Hepatocyte (in vitro differentiated cells): ENCODE measurements around the gene NRARP. TPM values are rescaled to one million over a fixed set of nuclear protein-coding genes. Genes with fewer than 3 reads are reported as not detected.

ENCODE experiments used
- DNase-seq: peaks from one replicate; pipeline ENCODE4 v3.0.0-alpha.2; 2016; ENCODE audit warnings: low spot score
- H2AFZ ChIP-seq: fragments of 200-600 bp; sonication (generic); 2 replicates; pipeline ENCODE4 v1.6.0; 2016; ENCODE audit warnings: antibody characterized with exemption, mild to moderate bottlenecking
- H3K27ac ChIP-seq: fragments of 200-600 bp; sonication (generic); 2 replicates; pipeline ENCODE4 v1.5.1; 2016; ENCODE audit warnings: mild to moderate bottlenecking
- H3K27me3 ChIP-seq: fragments of 200-600 bp; sonication (generic); 2 replicates; pipeline ENCODE4 v1.6.1; 2016
- H3K36me3 ChIP-seq: fragments of 200-600 bp; sonication (generic); replicated peaks from 2 replicates; pipeline ENCODE4 v1.5.1; 2016; ENCODE audit warnings: low read depth; ENCODE audit not compliant: insufficient read depth
- H3K4me1 ChIP-seq: fragments of 200-600 bp; sonication (generic); 2 replicates; pipeline ENCODE4 v1.5.1; 2016; ENCODE audit warnings: mild to moderate bottlenecking, moderate library complexity; ENCODE audit not compliant: insufficient read depth
- H3K4me2 ChIP-seq: fragments of 200-600 bp; sonication (generic); 2 replicates; pipeline ENCODE4 v1.6.0; 2016
- H3K4me3 ChIP-seq: fragments of 200-600 bp; sonication (generic); 2 replicates; pipeline ENCODE4 v1.5.1; 2016; ENCODE audit warnings: mild to moderate bottlenecking
- H3K79me2 ChIP-seq: fragments of 200-600 bp; sonication (generic); 2 replicates; pipeline ENCODE4 v1.6.0; 2017; ENCODE audit warnings: mild to moderate bottlenecking
- H3K9me2 ChIP-seq: fragments of 200-600 bp; sonication (generic); replicated peaks from 2 replicates; pipeline ENCODE4 v1.6.0; 2017; ENCODE audit warnings: mild to moderate bottlenecking; ENCODE audit not compliant: insufficient read depth
- H3K9me3 ChIP-seq: fragments of 200-600 bp; sonication (generic); 2 replicates; pipeline ENCODE4 v1.5.1; 2016; ENCODE audit warnings: low read depth, mild to moderate bottlenecking
- H4K20me1 ChIP-seq: fragments of 200-600 bp; sonication (generic); 2 replicates; pipeline ENCODE4 v1.6.0; 2016; ENCODE audit warnings: mild to moderate bottlenecking; ENCODE audit not compliant: insufficient read depth, poor library complexity, severe bottlenecking
- EZH2 ChIP-seq: fragments of 200-600 bp; sonication (generic); IDR thresholded peaks from 2 replicates; pipeline ENCODE4 v1.6.1; 2016; ENCODE audit warnings: antibody characterized with exemption, mild to moderate bottlenecking, borderline replicate concordance
- EZH2phosphoT487 ChIP-seq: fragments of 200-600 bp; sonication (generic); IDR thresholded peaks from one replicate; pipeline ENCODE4 v1.6.1; 2018; ENCODE audit warnings: antibody characterized with exemption, mild to moderate bottlenecking, low read depth, moderate library complexity; ENCODE audit not compliant: unreplicated experiment, severe bottlenecking
- WGBS: methylation state at CpG from one replicate; pipeline ENCODE4 v1.1.6; 2016; ENCODE audit warnings: low lambda C conversion rate; ENCODE audit errors: missing lambda C conversion rate; 5-methylcytosine and 5-hydroxymethylcytosine counted together
- polyA plus RNA-seq: library from polyadenylated mRNA; unstranded; fragments of >200 nt; fragmentation: Nextera tagmentation; extraction: Ambion mirVana; gene quantifications from 2 replicates; pipeline ENCODE4 v1.2.1, GENCODE V29; 2016
- total RNA-seq: library from RNA; depleted of rRNA; stranded (reverse); fragments of >200 nt; gene quantifications from 2 replicates; pipeline ENCODE4 v1.2.3, GENCODE V29; 2014
- TF ChIP-seq, protein P1 (sequence below): fragments of 200-600 bp; sonication (generic); IDR thresholded peaks from 2 replicates; pipeline ENCODE4 v1.5.1; 2016; ENCODE audit warnings: antibody characterized with exemption, mild to moderate bottlenecking; ENCODE audit not compliant: poor library complexity

The NRARP gene
- total and polyA plus RNA-seq, 2 experiments from 2014 or later = 5.3 to 18.7 TPM

DNA sequence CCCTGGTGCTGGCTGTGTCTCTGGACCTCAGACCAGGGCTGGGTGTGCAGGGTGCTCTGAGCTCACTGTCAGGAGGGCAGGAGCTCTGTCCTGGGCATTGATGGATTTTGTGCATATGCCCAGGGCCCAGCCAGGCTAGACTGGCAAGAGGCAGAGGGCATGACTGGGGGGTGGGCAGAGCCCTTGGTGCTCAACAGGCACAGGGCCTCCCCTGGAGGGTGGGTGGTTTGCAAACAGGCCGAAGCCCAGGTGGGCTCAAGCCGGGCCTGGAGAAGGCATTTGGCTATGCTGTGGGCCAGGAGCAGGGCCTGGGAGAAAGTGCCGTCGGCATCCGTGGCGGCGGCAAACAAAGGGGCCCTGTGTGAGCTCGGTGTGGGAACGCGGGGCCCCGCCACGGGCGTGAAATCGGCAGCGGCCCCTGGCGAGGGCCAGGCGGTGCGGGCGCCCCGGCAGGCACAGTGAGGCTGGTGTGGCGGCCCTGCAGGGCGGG lies 1.9 kb upstream of the NRARP start:
- no peaks in the 10 kb centered on the region for H3K9me2 ChIP-seq
- H3K27me3 ChIP-seq = no peaks in the 10 kb centered on the region
- no peak for DNase-seq
- H3K9me3 ChIP-seq = no peaks in the 10 kb centered on the region
- WGBS = 94% methylated on average over 17 of the region's 22 CpGs
- H3K4me1 ChIP-seq = peaks cover 30% of the 10 kb centered on the region
- no peaks in the 10 kb centered on the region for H3K36me3 ChIP-seq
- TF ChIP-seq EZH2phosphoT487 (no peak), EZH2 (no peak)
- TF ChIP-seq, protein P1, sequence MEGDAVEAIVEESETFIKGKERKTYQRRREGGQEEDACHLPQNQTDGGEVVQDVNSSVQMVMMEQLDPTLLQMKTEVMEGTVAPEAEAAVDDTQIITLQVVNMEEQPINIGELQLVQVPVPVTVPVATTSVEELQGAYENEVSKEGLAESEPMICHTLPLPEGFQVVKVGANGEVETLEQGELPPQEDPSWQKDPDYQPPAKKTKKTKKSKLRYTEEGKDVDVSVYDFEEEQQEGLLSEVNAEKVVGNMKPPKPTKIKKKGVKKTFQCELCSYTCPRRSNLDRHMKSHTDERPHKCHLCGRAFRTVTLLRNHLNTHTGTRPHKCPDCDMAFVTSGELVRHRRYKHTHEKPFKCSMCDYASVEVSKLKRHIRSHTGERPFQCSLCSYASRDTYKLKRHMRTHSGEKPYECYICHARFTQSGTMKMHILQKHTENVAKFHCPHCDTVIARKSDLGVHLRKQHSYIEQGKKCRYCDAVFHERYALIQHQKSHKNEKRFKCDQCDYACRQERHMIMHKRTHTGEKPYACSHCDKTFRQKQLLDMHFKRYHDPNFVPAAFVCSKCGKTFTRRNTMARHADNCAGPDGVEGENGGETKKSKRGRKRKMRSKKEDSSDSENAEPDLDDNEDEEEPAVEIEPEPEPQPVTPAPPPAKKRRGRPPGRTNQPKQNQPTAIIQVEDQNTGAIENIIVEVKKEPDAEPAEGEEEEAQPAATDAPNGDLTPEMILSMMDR = no peak
- peaks cover 3% of the 10 kb centered on the region for H4K20me1 ChIP-seq
- H3K4me3 ChIP-seq = no peak overlapping the region
- H3K79me2 ChIP-seq = peaks cover 9% of the 10 kb centered on the region
- no peak overlapping the region for H3K4me2 ChIP-seq
- H2AFZ ChIP-seq = no peak overlapping the region
- no peak overlapping the region for H3K27ac ChIP-seq

GRCh38 chr9:137303151-137303892 lies 1.3 kb upstream of the NRARP start:
- peaks cover 33% of the 10 kb centered on the region for H3K4me1 ChIP-seq
- H3K36me3 ChIP-seq = no peaks in the 10 kb centered on the region
- 67% methylated on average over 23 of the region's 23 CpGs for WGBS
- peaks cover 9% of the 10 kb centered on the region for H3K79me2 ChIP-seq
- peak overlapping the region; percentile 73 for H2AFZ ChIP-seq
- H3K4me3 ChIP-seq = no peak overlapping the region
- H3K9me3 ChIP-seq = no peaks in the 10 kb centered on the region
- no peaks in the 10 kb centered on the region for H3K9me2 ChIP-seq
- H3K27me3 ChIP-seq = no peaks in the 10 kb centered on the region
- no peak for DNase-seq
- no peak for TF ChIP-seq EZH2
- no peak for TF ChIP-seq EZH2phosphoT487
- H4K20me1 ChIP-seq = peaks cover 3% of the 10 kb centered on the region
- H3K4me2 ChIP-seq = peak overlapping the region; percentile 98
- H3K27ac ChIP-seq = peak overlapping the region; percentile 79

DNA sequence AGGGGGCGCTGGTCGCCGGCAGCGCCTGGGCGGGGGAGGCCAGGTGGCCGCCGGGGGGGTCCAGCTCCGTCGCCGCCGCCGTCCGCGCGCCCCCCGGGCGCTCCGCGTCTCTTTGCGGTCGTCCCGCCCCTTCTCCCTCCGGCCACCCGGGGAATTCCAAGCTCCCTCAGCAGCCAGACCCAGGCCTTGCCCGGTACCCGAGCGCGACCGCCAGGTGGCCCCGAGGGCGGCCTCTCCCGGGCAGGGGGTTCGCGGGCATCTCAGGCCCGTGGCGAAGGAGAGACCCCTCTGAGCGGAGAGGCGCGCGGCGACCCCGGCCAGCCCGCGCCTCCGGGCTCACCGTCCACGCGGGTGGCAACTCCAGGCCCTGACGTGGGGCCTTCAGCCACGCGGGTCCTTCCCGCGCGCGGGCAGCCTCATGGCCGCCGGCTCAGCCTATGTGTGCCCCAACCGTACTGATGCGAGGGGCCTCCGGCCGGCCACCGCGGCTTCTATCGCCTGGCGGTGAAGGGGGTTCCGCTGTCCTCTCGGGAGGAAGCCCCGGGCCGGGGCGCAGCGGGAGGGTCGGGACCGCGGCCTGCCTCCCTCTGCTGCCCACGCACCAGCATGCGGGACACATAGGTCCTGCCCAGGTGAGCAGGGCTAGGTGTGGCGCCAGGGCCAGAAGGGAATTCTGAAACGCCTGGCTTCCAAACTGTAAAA lies 529 bp upstream of the NRARP start:
- Histone ChIP-seq H3K9me3 (no peaks in the 10 kb centered on the region), H2AFZ (peak overlapping the region; percentile 73), H3K4me1 (peaks cover 38% of the 10 kb centered on the region), H3K9me2 (no peaks in the 10 kb centered on the region), H3K27ac (peak overlapping the region; percentile 79), H3K27me3 (no peaks in the 10 kb centered on the region), H3K36me3 (no peaks in the 10 kb centered on the region), H4K20me1 (peaks cover 3% of the 10 kb centered on the region), H3K4me2 (peak overlapping the region; percentile 98), H3K79me2 (peaks cover 9% of the 10 kb centered on the region), H3K4me3 (peak overlapping the region; percentile 49)
- WGBS = 10% methylated on average over 43 of the region's 78 CpGs
- DNase-seq = peak; percentile 50
- no peak for TF ChIP-seq EZH2phosphoT487
- TF ChIP-seq, protein P1 = peak; percentile 42
